Omental fat pad (tissue), 4 donors: ENCODE data around the gene OLFML1. TPM values are rescaled to one million over a fixed set of nuclear protein-coding genes. Genes with fewer than 3 reads are reported as not detected.

Source experiments
- ATAC-seq: fragments of 150-250 bp; one replicate; pipeline ENCODE4 v1.9.1; 2016; ENCODE audit warnings: mild to moderate bottlenecking, moderate library complexity; ENCODE audit not compliant: low FRiP score
- DNase-seq: peaks from one replicate; pipeline ENCODE4 v3.0.0-alpha.2; 2019; ENCODE audit warnings: low spot score
- CTCF ChIP-seq, 3 donors: fragments of 450-650 bp; IDR thresholded peaks; one replicate each; pipeline ENCODE4 v1.5.1; 2016 to 2017; ENCODE audit warnings: antibody characterized with exemption in 3 of 3, mild to moderate bottlenecking in 3 of 3, moderate library complexity in 2 of 3
- total RNA-seq, 4 donors: library from RNA; depleted of rRNA; stranded (reverse); fragments of >200 nt; gene quantifications; one replicate each; pipeline ENCODE4 v1.1.0, GENCODE V29; 2016

The OLFML1 gene
- total RNA-seq, 4 donors from 2014 or later = 6.5 to 40.7 (median 13.4) TPM

DNA sequence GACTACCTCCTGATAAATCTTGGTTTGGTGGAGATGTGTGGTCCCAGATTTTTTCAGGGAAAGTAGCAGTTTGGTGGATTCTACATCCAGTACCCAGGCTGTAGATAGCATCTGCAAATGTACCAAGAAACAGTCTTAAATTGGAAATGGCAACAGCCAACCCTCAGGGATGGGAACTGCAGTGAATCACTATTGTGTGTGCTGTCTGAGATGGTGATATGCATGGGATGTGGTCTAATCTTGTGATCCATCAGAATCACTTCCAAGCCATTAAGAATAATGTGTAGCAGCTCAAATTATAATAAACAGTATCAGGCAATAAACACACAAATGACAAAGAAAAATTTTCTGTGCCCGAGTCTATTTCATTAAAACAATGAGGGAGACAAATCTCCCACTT, 3.4 kb downstream of the OLFML1 start:
- TF ChIP-seq CTCF (IDR thresholded peaks at IDR 0.05) = no peak
- ATAC-seq = no peak
- no peak for DNase-seq

GRCh38 chr11:7489376-7489775, 4.1 kb downstream of the OLFML1 start:
- TF ChIP-seq CTCF (IDR thresholded peaks at IDR 0.05) = no peak
- no peak for ATAC-seq
- no peak for DNase-seq

DNA sequence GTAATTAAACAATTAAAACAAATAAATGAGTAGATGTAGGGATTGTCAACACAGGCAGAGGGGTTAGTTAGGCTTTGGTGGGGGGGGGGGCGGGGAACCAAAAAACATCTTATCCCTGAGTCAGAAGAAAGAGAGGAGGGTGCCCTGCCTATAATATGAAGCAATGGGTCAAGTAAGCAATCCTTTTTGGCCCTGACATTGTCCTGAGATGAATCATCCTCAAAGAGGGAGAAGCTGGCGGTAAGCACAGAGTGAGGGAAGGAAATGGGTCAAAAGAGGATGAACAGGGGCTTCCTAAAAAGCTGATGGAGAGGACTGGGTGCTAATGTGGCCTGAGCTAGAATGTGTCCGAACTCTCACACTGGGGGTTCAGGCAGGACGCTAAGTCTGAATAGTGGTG, 4.7 kb downstream of the OLFML1 start:
- ATAC-seq = peak; percentile 88
- no peak for DNase-seq
- no peak for TF ChIP-seq CTCF (IDR thresholded peaks at IDR 0.05)

GRCh38 chr11:7490535-7490934, 5.2 kb downstream of the OLFML1 start:
- DNase-seq = no peak
- no peak for TF ChIP-seq CTCF (IDR thresholded peaks at IDR 0.05)
- ATAC-seq = peak; percentile 53

DNA sequence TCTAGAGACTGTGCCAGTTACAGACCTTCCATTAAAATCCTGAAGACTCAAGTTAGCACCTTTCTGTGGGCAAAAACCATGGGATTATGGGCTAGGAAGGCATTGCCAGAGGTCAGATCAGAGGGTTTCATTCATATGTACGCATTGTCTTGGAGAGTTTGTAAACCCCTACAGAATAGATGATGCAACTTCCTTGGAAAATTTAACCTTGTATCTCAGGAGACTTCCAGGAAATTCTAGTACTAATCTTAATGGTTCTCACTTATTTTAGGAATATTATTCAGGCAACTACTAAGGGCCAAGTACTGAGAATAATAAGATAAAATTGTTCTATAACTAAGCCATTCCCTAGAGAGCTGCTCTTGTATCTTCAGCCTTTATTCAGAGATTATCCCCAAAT, 6.9 kb downstream of the OLFML1 start:
- no peak for TF ChIP-seq CTCF (IDR thresholded peaks at IDR 0.05)
- no peak for DNase-seq
- ATAC-seq = no peak

GRCh38 chr11:7493670-7494069, 8.4 kb downstream of the OLFML1 start:
- ATAC-seq (no peak), DNase-seq (no peak)
- TF ChIP-seq CTCF (IDR thresholded peaks at IDR 0.05) = no peak

GRCh38 chr11:7494086-7494745, 8.9 kb downstream of the OLFML1 start:
- ATAC-seq = no peak
- no peak for TF ChIP-seq CTCF (IDR thresholded peaks at IDR 0.05)
- no peak for DNase-seq
